Activated CD4-positive, alpha-beta T cell treated with anti-CD3 and anti-CD28 coated beads for 4 hours (primary cell): ENCODE data around the gene ERVW-1.
"Not testable (repeated sequence)": the region's sequence is repeated elsewhere in the genome, so short reads cannot be mapped to it uniquely, and the experiment has no call there.

Experiments
- DNase-seq, 2 donors: peaks; one replicate each; pipeline ENCODE4 v3.0.0-alpha.2; 2020

ERVW-1 gene

GRCh38 chr7:92468589-92468988 lies 9.2 kb downstream of the ERVW-1 start:
- DNase-seq, result not testable (repeated sequence)

GRCh38 chr7:92466682-92467081 lies 11.1 kb downstream of the ERVW-1 start:
- no peak for DNase-seq

GRCh38 chr7:92464515-92464914 lies 13.2 kb downstream of the ERVW-1 start:
- no peak for DNase-seq

- no peak for DNase-seq
Observed at GRCh38 chr7:92462560-92462959, 15.2 kb downstream of the ERVW-1 start.

GRCh38 chr7:92461027-92462003 lies 16.4 kb downstream of the ERVW-1 start:
- peak in 1 of 2 donors; percentile 4 for DNase-seq

GRCh38 chr7:92460510-92460909 lies 17.2 kb downstream of the ERVW-1 start:
- no peak for DNase-seq

- DNase-seq, result no peak
Observed at GRCh38 chr7:92460109-92460508, 17.6 kb downstream of the ERVW-1 start.

- DNase-seq, result no peak
Observed at GRCh38 chr7:92456236-92456635, 21.5 kb downstream of the ERVW-1 start.

GRCh38 chr7:92451645-92452044 lies 26.1 kb downstream of the ERVW-1 start:
- no peak for DNase-seq

- peak; percentile 58 to 63 for DNase-seq
Observed at GRCh38 chr7:92448205-92448747, 29.5 kb downstream of the ERVW-1 start.

- peak; percentile 77 to 79 for DNase-seq
Observed at GRCh38 chr7:92447345-92448204, 30.2 kb downstream of the ERVW-1 start, which contains the start of gene GATAD1. TSS of gene GATAD1 (plus strand) at chr7:92447482. CDS start at chr7:92447730, 248 bp downstream.

- no peak for DNase-seq
Observed at GRCh38 chr7:92446869-92447344, 30.8 kb downstream of the ERVW-1 start.

- not testable (repeated sequence) for DNase-seq
Observed at GRCh38 chr7:92442720-92443119, 35.0 kb downstream of the ERVW-1 start.

- DNase-seq, result no peak
Observed at GRCh38 chr7:92437956-92438491, 39.7 kb downstream of the ERVW-1 start.

GRCh38 chr7:92436612-92437445 lies 40.9 kb downstream of the ERVW-1 start:
- DNase-seq, result no peak

GRCh38 chr7:92435542-92435941 lies 42.2 kb downstream of the ERVW-1 start:
- DNase-seq, result no peak

- DNase-seq, result no peak
Observed at GRCh38 chr7:92433019-92433418, 44.7 kb downstream of the ERVW-1 start.

GRCh38 chr7:92432299-92432946 lies 45.3 kb downstream of the ERVW-1 start:
- no peak for DNase-seq

- DNase-seq, result no peak
Observed at GRCh38 chr7:92427193-92427592, 50.6 kb downstream of the ERVW-1 start.

- DNase-seq, result no peak
Observed at GRCh38 chr7:92425311-92425947, 52.3 kb downstream of the ERVW-1 start.

- no peak for DNase-seq
Observed at GRCh38 chr7:92423710-92424131, 54.0 kb downstream of the ERVW-1 start.
